Upper lobe of left lung (tissue), 6 donors: ENCODE results near the gene SRCAP. TPM values are rescaled to one million over a fixed set of nuclear protein-coding genes. Genes with fewer than 3 reads are reported as not detected.

Experiments used
- ATAC-seq, 2 donors: fragments of 200-7000 bp; cut with Tn5 transposase; one replicate each; pipeline ENCODE4 v1.9.1; 2022; ENCODE audit warnings: mild to moderate bottlenecking in 2 of 2, moderate library complexity in 2 of 2; ENCODE audit not compliant: low FRiP score in 2 of 2
- DNase-seq, 2 donors: peaks; one replicate each; pipeline ENCODE4 v3.0.0-alpha.2; 2019 to 2020
- H3K27ac ChIP-seq, 4 donors: fragments of 200-600 bp; sonication (generic); one replicate each; pipeline ENCODE4 v1.5.1; 2016 to 2019
- H3K27me3 ChIP-seq, 4 donors: fragments of 200-600 bp; sonication (generic); one replicate each; pipeline ENCODE4 v1.5.1; 2017 to 2019
- H3K36me3 ChIP-seq, 4 donors: fragments of 200-600 bp; sonication (generic); one replicate each; pipeline ENCODE4 v1.5.1; 2016 to 2019
- H3K4me1 ChIP-seq, 4 donors: fragments of 200-600 bp; sonication (generic); one replicate each; pipeline ENCODE4 v1.5.1; 2018 to 2019
- H3K4me3 ChIP-seq, 4 donors: fragments of 200-600 bp; sonication (generic); one replicate each; pipeline ENCODE4 v1.5.1; 2017 to 2019; ENCODE audit warnings: mild to moderate bottlenecking in 2 of 4, moderate library complexity in 1 of 4
- H3K9me3 ChIP-seq, 4 donors: fragments of 200-600 bp; sonication (generic); one replicate each; pipeline ENCODE4 v1.5.1; 2018 to 2019
- EP300 ChIP-seq, 4 donors: sonication (generic); formaldehyde crosslinking; IDR thresholded peaks; one replicate each; pipeline ENCODE4 v1.5.1; 2017; ENCODE audit warnings: antibody characterized with exemption in 4 of 4, control low read depth in 2 of 4
- POLR2A ChIP-seq, 4 donors: fragments of 450-650 bp; IDR thresholded peaks; one replicate each; pipeline ENCODE4 v1.5.1; 2016 to 2017; ENCODE audit warnings: antibody characterized with exemption in 4 of 4, mild to moderate bottlenecking in 2 of 4
- POLR2AphosphoS5 ChIP-seq, 2 donors: sonication (generic); formaldehyde crosslinking; IDR thresholded peaks; one replicate each; pipeline ENCODE4 v1.5.1; 2017; ENCODE audit warnings: antibody characterized with exemption in 2 of 2
- WGBS, 2 donors: methylation state at CpG; one replicate each; pipeline ENCODE4 v1.1.5; 2017 to 2018; 5-methylcytosine and 5-hydroxymethylcytosine counted together
- total RNA-seq, 6 donors: library from RNA; depleted of rRNA in 4 of 6; stranded (reverse); fragments of >200 nt in 4 of 6; gene quantifications; one replicate each; pipeline versions ENCODE4 v1.1.0 to v1.2.1, GENCODE V29; 2016 to 2021
- TF ChIP-seq, protein P1 (sequence below), 6 experiments: fragments of 450-650 bp in 4 of 6; fragments of 200-600 bp in 2 of 6; sonication (generic) in 2 of 6; IDR thresholded peaks; one replicate each; pipeline ENCODE4 v1.5.1; 2016 to 2019; ENCODE audit warnings: antibody characterized with exemption in 6 of 6
- donor health status: DM: no; HTN: no; CAD: no; lungs with moderate emphysema.
- donor health status: DM: no; HTN: yes; CAD: no; lungs with severe emphysema.

Gene SRCAP
- total RNA-seq, 6 donors from 2014 or later: 38.3 to 102 (median 66.0) TPM

DNA sequence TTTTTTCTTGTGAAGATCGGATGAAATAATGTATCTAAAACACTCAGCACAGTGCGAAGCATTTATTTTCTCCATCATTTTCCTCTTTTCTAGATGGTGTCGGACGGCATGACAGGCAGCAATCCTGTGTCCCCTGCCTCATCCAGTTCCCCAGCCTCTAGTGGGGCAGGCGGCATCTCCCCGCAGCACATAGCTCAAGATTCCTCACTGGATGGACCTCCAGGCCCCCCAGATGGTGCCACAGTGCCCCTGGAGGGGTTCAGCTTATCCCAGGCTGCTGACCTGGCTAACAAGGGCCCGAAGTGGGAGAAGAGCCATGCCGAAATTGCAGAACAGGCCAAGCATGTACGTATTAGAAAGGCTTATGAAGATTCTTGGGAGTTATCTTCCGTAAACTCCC, 5.0 kb downstream of the SRCAP start:
- peaks cover 15 to 20% (median 19%) of the 10 kb centered on the region in 4 donors for H3K4me1 ChIP-seq
- H3K9me3 ChIP-seq: no peaks in the 10 kb centered on the region
- ATAC-seq (no peak), DNase-seq (no peak)
- H3K36me3 ChIP-seq: peaks cover 70 to 90% (median 85%) of the 10 kb centered on the region in 4 donors
- no peak for TF ChIP-seq EP300 (IDR thresholded peaks at IDR 0.05)
- TF ChIP-seq POLR2A (IDR thresholded peaks at IDR 0.05): no peak
- TF ChIP-seq POLR2AphosphoS5 (IDR thresholded peaks at IDR 0.05): no peak
- TF ChIP-seq, protein P1, sequence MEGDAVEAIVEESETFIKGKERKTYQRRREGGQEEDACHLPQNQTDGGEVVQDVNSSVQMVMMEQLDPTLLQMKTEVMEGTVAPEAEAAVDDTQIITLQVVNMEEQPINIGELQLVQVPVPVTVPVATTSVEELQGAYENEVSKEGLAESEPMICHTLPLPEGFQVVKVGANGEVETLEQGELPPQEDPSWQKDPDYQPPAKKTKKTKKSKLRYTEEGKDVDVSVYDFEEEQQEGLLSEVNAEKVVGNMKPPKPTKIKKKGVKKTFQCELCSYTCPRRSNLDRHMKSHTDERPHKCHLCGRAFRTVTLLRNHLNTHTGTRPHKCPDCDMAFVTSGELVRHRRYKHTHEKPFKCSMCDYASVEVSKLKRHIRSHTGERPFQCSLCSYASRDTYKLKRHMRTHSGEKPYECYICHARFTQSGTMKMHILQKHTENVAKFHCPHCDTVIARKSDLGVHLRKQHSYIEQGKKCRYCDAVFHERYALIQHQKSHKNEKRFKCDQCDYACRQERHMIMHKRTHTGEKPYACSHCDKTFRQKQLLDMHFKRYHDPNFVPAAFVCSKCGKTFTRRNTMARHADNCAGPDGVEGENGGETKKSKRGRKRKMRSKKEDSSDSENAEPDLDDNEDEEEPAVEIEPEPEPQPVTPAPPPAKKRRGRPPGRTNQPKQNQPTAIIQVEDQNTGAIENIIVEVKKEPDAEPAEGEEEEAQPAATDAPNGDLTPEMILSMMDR (IDR thresholded peaks at IDR 0.05): no peak
- H3K4me3 ChIP-seq: no peak overlapping the region
- WGBS, 2 donors: 93 to 97% methylated on average over 10 of the region's 10 CpGs
- no peaks in the 10 kb centered on the region for H3K27me3 ChIP-seq
- H3K27ac ChIP-seq: no peak overlapping the region

DNA sequence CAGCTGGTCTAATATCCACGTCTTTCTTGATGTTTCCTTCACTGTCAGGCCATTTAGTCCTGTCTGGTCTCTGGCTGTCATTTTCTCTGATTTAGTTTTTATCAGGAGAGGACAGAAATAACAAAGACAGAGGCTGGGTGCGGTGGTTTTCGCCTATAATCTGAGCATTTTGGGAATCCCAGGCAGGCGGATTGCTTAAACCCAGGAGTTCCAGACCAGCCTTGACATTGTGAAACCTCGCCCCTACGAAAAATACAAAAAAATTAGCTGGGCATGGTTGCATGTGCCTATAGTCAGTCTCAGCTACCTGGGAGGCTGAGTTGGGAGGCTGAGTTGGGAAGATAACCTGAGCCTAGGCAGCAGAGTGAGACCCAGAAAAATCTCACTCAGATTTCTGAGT, 7.1 kb downstream of the SRCAP start:
- Histone ChIP-seq H3K4me3 (no peak overlapping the region), H3K36me3 (peaks cover 83 to 98% (median 97%) of the 10 kb centered on the region in 4 donors), H3K4me1 (peaks cover 0 to under 1% (median 0%) of the 10 kb centered on the region in 4 donors), H3K9me3 (no peaks in the 10 kb centered on the region), H3K27me3 (no peaks in the 10 kb centered on the region), H3K27ac (no peak overlapping the region)
- WGBS, 2 donors: 88 to 93% methylated on average over 6 of the region's 6 CpGs
- ATAC-seq: no peak
- no peak for DNase-seq
- TF ChIP-seq, protein P1 (IDR thresholded peaks at IDR 0.05): no peak
- no peak for TF ChIP-seq POLR2AphosphoS5 (IDR thresholded peaks at IDR 0.05)

- Histone ChIP-seq H3K9me3 (no peaks in the 10 kb centered on the region), H3K27me3 (no peaks in the 10 kb centered on the region), H3K27ac (no peak overlapping the region), H3K4me1 (peaks cover 3 to 14% (median 6%) of the 10 kb centered on the region in 4 donors), H3K4me3 (no peak overlapping the region), H3K36me3 (peaks cover 64 to 100% (median 94%) of the 10 kb centered on the region in 4 donors)
- WGBS, 2 donors: 97% methylated on average over 4 of the region's 4 CpGs
- no peak for ATAC-seq
- TF ChIP-seq, protein P1 (IDR thresholded peaks at IDR 0.05): no peak
- TF ChIP-seq POLR2AphosphoS5 (IDR thresholded peaks at IDR 0.05): no peak
- no peak for TF ChIP-seq EP300 (IDR thresholded peaks at IDR 0.05)
- TF ChIP-seq POLR2A (IDR thresholded peaks at IDR 0.05): no peak
- DNase-seq: no peak
Observed at GRCh38 chr16:30710971-30711370, 12.0 kb downstream of the SRCAP start.

GRCh38 chr16:30711712-30712111, 12.7 kb downstream of the SRCAP start:
- 88 to 93% methylated on average over 1 of the region's 1 CpG for WGBS, 2 donors
- ATAC-seq (no peak), DNase-seq (no peak)
- Histone ChIP-seq H3K4me1 (peaks cover 3 to 16% (median 11%) of the 10 kb centered on the region in 4 donors), H3K36me3 (peaks cover 64 to 100% (median 94%) of the 10 kb centered on the region in 4 donors), H3K27me3 (no peaks in the 10 kb centered on the region), H3K9me3 (no peaks in the 10 kb centered on the region), H3K4me3 (no peak overlapping the region), H3K27ac (no peak overlapping the region)
- TF ChIP-seq POLR2AphosphoS5 (IDR thresholded peaks at IDR 0.05) (no peak), EP300 (IDR thresholded peaks at IDR 0.05) (no peak), POLR2A (IDR thresholded peaks at IDR 0.05) (no peak)
- TF ChIP-seq, protein P1 (IDR thresholded peaks at IDR 0.05): no peak

DNA sequence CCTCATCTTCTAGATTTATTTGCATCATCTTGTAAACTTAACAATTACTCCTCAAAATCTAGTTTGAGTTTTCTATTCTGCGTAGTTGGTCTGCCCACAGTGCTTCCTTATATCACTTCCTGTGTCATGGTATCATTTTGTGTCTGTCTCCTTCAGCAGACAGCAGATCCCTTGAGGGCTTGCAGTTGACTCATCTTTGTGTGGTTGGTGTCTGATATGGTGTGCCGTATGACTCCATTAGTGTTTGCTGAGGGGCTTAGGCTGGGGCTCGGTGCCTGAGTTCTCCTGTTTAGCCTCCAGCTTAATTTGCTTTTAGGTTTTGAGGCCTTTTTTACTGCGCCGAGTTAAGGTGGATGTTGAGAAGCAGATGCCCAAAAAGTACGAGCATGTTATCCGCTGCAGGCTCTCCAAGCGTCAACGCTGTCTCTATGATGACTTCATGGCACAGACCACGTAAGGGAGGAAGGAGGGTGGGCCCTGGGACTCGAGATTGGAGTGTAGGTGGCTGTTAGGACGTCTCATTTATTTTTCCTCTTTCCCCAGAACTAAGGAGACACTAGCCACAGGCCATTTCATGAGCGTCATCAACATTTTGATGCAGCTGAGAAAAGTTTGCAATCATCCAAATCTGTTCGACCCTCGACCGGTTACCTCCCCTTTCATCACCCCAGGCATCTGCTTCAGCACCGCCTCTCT, 16.9 kb downstream of the SRCAP start:
- no peak overlapping the region for H3K4me3 ChIP-seq
- peak in 1 of 2 donors; percentile 71 for ATAC-seq
- peaks cover 3 to 17% (median 11%) of the 10 kb centered on the region in 4 donors for H3K4me1 ChIP-seq
- DNase-seq: no peak
- H3K27ac ChIP-seq: peak overlapping the region; percentile 31 to 77 (median 56)
- H3K27me3 ChIP-seq: no peaks in the 10 kb centered on the region
- H3K9me3 ChIP-seq: no peaks in the 10 kb centered on the region
- 82 to 87% methylated on average over 17 of the region's 17 CpGs for WGBS, 2 donors
- no peak for TF ChIP-seq POLR2A (IDR thresholded peaks at IDR 0.05)
- TF ChIP-seq, protein P1 (IDR thresholded peaks at IDR 0.05): no peak
- TF ChIP-seq EP300 (IDR thresholded peaks at IDR 0.05): no peak
- TF ChIP-seq POLR2AphosphoS5 (IDR thresholded peaks at IDR 0.05): no peak
- H3K36me3 ChIP-seq: peaks cover 59 to 100% (median 92%) of the 10 kb centered on the region in 4 donors
